Activated T-cell treated with anti-CD3 and anti-CD28 coated beads, Interleukin-2, amount 50 U/mL, for 4 hours (primary cell): ENCODE data around the gene NUMBL. TPM values are rescaled to one million over a fixed set of nuclear protein-coding genes. Genes with fewer than 3 reads are reported as not detected.

ENCODE experiments used
- ATAC-seq, 2 donors: fragments of 200-7000 bp; cut with Tn5 transposase; one replicate each; pipeline ENCODE4 v1.10.0; 2021
- DNase-seq: peaks from one replicate; pipeline ENCODE4 v3.0.0-alpha.2; 2020
- H3K27me3 Mint-ChIP-seq: one replicate; pipeline ENCODE4 v1.8.0; 2021; ENCODE audit warnings: low read depth, mixed read lengths
- H3K36me3 Mint-ChIP-seq: one replicate; pipeline ENCODE4 v1.8.0; 2022; ENCODE audit warnings: mixed read lengths; ENCODE audit not compliant: insufficient read depth
- H3K4me1 Mint-ChIP-seq: one replicate; pipeline ENCODE4 v1.8.0; 2021; ENCODE audit warnings: low read depth, mixed read lengths
- H3K4me3 Mint-ChIP-seq: one replicate; pipeline ENCODE4 v1.8.0; 2021; ENCODE audit warnings: mild to moderate bottlenecking, moderate library complexity, mixed read lengths
- H3K9me3 Mint-ChIP-seq: one replicate; pipeline ENCODE4 v1.8.0; 2021; ENCODE audit warnings: mixed read lengths
- total RNA-seq, 3 donors: library from RNA; stranded (reverse); gene quantifications; one replicate each; pipeline ENCODE4 v1.2.1, GENCODE V29; 2021

Gene NUMBL
- total RNA-seq, 3 donors from 2014 or later, result 13.8 to 17.1 (median 16.7) TPM

DNA sequence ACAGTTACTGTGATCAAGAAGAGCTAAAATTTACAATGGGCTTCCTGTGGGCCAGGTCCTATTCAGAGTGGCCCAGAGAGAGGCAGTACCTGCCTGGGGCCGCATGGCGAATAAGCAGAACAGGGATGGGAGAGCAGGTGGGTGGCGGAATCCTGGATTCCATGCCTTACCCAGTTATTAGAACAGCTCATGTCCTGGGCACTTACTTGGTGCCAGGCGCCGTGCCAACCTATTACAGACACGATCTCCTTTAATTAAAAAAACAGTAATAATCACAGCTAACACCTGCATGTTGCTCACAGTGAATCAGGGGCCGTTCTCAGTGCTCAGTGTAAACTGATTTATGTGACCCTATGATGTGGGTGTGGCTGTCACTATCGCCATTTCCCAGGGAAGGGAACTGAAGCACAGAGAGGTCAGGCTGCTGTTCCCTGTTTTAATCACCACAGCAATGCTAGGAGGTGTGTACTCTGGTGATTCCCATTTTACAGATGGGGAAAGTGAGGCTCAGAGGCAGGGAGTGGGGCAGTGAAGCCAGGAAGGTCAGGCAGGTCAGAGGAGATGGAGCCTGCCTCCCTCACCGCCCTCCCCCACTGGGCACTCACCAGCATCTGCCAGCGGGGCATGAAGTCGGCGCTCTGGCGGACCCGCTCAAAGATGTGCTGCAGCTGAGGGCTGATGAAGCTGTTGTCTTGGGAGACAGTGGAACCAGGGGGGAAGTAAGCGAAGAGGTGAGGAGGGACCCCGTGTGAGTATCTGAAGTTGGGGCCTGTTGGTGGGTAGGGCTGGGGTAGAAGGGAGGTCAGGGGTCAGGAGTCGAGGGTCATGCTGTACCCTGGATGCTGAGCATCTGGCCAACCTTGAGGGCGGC lies 14.3 kb upstream of the NUMBL start:
- Mint-ChIP-seq H3K27me3 (no peaks in the 10 kb centered on the region), H3K36me3 (peaks cover 30% of the 10 kb centered on the region), H3K4me1 (no peaks in the 10 kb centered on the region), H3K9me3 (no peaks in the 10 kb centered on the region), H3K4me3 (no peak overlapping the region)
- ATAC-seq (no peak), DNase-seq (no peak)

GRCh38 chr19:40703029-40703755 lies 12.7 kb upstream of the NUMBL start:
- ATAC-seq (no peak), DNase-seq (no peak)
- H3K36me3 Mint-ChIP-seq, result peaks cover 24% of the 10 kb centered on the region
- no peaks in the 10 kb centered on the region for H3K27me3 Mint-ChIP-seq
- H3K9me3 Mint-ChIP-seq, result no peaks in the 10 kb centered on the region
- no peaks in the 10 kb centered on the region for H3K4me1 Mint-ChIP-seq
- no peak overlapping the region for H3K4me3 Mint-ChIP-seq

- Mint-ChIP-seq H3K27me3 (no peaks in the 10 kb centered on the region), H3K36me3 (peaks cover 24% of the 10 kb centered on the region), H3K4me1 (no peaks in the 10 kb centered on the region), H3K9me3 (no peaks in the 10 kb centered on the region), H3K4me3 (no peak overlapping the region)
- DNase-seq (no peak), ATAC-seq (no peak)
These were observed 12.0 kb upstream of the NUMBL start for GRCh38 chr19:40702337-40703012.

DNA sequence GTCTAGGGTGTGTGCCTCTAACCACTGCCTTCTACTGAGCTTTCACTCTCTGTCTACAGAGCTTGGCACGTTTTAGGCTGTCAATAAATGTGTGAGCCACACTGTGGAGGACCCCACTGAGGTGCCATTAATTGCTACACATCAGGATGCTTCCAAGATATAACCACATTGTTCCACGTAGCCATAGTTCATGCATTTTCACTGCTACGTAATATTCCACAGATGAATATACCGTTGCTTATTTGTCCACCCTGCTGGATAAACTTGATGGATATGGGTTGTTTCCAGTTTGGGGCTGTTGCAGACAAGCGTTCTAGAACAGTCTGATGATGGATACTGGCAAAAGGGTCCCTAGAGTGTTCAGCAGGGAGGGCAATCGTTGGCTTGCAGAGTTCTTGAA lies 11.3 kb upstream of the NUMBL start:
- no peaks in the 10 kb centered on the region for H3K4me1 Mint-ChIP-seq
- H3K9me3 Mint-ChIP-seq, result no peaks in the 10 kb centered on the region
- no peak for ATAC-seq
- H3K27me3 Mint-ChIP-seq, result no peaks in the 10 kb centered on the region
- no peak for DNase-seq
- H3K36me3 Mint-ChIP-seq, result peaks cover 22% of the 10 kb centered on the region
- H3K4me3 Mint-ChIP-seq, result no peak overlapping the region

DNA sequence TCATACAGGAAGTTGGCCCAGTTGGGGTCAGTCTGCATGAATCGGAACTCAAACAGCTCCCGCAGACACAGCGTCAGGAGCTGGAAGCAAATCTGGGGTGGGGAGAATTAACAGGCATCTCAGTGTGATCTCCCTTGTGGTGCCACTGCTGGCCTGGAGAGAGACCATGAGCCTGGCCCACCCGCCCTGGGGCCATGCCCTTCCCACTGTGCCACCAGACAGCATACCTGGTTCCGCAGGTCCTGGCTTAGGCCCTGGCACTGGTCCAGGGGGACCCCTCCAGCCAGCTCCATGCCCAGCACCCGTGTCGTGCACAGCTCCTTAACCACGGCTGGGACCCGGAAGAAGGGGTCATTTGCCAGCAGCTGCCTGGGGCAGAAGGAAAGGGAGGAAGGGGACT lies 9.6 kb upstream of the NUMBL start:
- H3K9me3 Mint-ChIP-seq, result no peaks in the 10 kb centered on the region
- DNase-seq (no peak), ATAC-seq (no peak)
- peaks cover 19% of the 10 kb centered on the region for H3K36me3 Mint-ChIP-seq
- no peak overlapping the region for H3K4me3 Mint-ChIP-seq
- H3K27me3 Mint-ChIP-seq, result no peaks in the 10 kb centered on the region
- no peaks in the 10 kb centered on the region for H3K4me1 Mint-ChIP-seq

DNA sequence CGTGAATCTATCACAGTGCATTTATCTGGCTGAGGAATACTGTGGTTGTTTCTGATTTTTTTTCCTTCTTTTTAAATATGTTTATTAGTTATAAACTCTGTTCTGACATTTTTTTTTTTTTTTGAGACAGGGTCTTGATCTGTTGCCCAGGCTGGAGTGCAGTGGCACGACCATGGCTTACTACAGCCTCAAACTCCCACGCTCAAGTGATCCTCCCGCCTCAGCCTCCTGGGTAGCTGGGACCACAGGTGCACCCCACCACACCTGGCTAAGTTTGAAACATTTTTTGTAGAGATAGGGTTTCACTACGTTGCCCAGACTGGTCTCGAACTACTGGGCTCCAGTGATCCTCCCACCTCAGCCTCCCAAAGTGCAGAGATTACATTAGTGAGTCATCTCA lies 6.6 kb upstream of the NUMBL start:
- Mint-ChIP-seq H3K9me3 (no peaks in the 10 kb centered on the region), H3K4me1 (no peaks in the 10 kb centered on the region), H3K4me3 (no peak overlapping the region), H3K27me3 (no peaks in the 10 kb centered on the region), H3K36me3 (peaks cover 2% of the 10 kb centered on the region)
- DNase-seq (no peak), ATAC-seq (no peak)

GRCh38 chr19:40695881-40696280 lies 5.4 kb upstream of the NUMBL start:
- Mint-ChIP-seq H3K4me3 (no peak overlapping the region), H3K9me3 (no peaks in the 10 kb centered on the region), H3K36me3 (no peaks in the 10 kb centered on the region), H3K27me3 (no peaks in the 10 kb centered on the region), H3K4me1 (peaks cover 2% of the 10 kb centered on the region)
- ATAC-seq (no peak), DNase-seq (no peak)

GRCh38 chr19:40693896-40694295 lies 3.4 kb upstream of the NUMBL start:
- H3K4me1 Mint-ChIP-seq, result peaks cover 4% of the 10 kb centered on the region
- no peak for ATAC-seq
- H3K9me3 Mint-ChIP-seq, result no peaks in the 10 kb centered on the region
- H3K36me3 Mint-ChIP-seq, result no peaks in the 10 kb centered on the region
- no peak overlapping the region for H3K4me3 Mint-ChIP-seq
- H3K27me3 Mint-ChIP-seq, result no peaks in the 10 kb centered on the region
- no peak for DNase-seq

DNA sequence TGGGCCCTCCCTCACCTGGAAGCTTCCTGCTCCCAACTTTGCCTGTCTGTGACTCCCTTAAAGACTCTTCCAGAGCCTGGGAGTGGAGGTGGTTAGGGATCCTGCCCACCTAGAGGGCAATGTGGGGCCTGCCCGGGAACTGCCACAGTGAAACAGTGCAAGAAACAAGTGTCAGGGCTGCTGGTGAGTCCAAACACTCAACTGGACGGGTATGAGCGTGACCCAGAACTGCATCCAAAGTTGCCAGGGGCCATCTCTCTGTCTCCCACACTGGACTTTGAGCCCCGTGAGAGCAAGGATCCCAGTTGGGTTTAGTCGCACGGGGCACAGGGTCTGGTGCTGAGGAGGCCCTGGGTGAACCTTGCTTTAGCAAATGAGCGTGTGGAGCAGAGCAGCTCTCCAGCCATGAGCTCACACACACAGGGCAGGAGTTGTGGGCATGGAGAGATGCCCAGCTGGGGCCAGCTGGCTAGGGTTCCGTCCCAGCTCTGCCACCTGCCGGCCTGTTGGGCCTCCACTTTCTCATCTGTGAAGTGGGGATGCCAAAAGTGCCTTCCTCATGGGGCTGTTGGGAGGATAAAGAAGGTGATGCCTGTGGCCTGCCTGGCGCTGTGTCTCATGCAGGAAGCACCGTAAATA lies 2.8 kb upstream of the NUMBL start:
- DNase-seq (no peak), ATAC-seq (no peak)
- no peaks in the 10 kb centered on the region for H3K27me3 Mint-ChIP-seq
- no peaks in the 10 kb centered on the region for H3K36me3 Mint-ChIP-seq
- H3K4me3 Mint-ChIP-seq, result no peak overlapping the region
- H3K4me1 Mint-ChIP-seq, result peaks cover 4% of the 10 kb centered on the region
- H3K9me3 Mint-ChIP-seq, result no peaks in the 10 kb centered on the region

- Mint-ChIP-seq H3K4me1 (peaks cover 4% of the 10 kb centered on the region), H3K4me3 (no peak overlapping the region), H3K36me3 (no peaks in the 10 kb centered on the region), H3K9me3 (no peaks in the 10 kb centered on the region), H3K27me3 (no peaks in the 10 kb centered on the region)
- DNase-seq (no peak), ATAC-seq (no peak)
These were observed 1.7 kb upstream of the NUMBL start for GRCh38 chr19:40692212-40692551.

DNA sequence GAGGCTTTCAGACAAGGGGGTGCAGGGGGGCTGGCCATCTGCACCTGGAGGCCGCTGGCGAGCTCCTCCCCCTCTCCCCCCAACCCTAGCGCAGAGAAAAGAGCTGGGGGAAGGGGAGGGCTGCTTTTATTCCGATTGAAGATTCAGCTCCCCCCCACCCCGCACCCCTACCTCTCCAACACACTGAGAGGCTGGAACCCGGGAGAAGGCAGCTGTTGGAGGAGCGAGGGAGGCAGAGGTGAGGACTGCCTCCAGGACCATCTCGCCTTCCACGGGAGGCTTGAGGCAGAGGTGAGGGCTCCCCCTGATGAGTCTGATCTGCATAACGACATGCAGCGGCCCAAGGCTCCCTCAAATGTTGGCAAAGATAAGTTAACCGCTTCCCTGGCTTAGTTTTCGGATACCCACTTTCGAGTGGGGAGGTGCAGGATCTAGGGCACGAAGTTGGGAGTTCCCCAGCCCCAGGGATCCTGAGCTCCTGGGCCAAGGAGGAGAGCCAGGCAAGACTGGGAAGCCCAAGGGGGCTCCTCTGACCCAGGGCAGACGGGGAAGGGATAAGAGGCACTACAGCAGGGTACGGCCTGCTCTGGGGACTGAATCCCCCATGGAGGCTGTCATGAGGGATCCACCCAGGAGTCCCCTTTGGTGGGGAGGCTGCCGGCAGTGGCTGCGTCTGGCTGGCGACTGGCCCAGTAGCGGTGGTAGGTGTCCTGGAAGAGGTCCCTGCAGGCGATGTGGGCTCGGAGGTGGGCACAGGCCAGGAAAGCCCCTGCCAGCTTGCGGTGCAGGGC lies 1.2 kb upstream of the NUMBL start:
- no peaks in the 10 kb centered on the region for H3K27me3 Mint-ChIP-seq
- H3K4me1 Mint-ChIP-seq, result peaks cover 4% of the 10 kb centered on the region
- H3K9me3 Mint-ChIP-seq, result no peaks in the 10 kb centered on the region
- ATAC-seq (no peak), DNase-seq (no peak)
- no peaks in the 10 kb centered on the region for H3K36me3 Mint-ChIP-seq
- peak overlapping the region; percentile 89 for H3K4me3 Mint-ChIP-seq

GRCh38 chr19:40690693-40691420 lies 406 bp upstream of the NUMBL start:
- DNase-seq, result peak; percentile 83
- ATAC-seq, result peak; percentile 89 to 91
- H3K4me3 Mint-ChIP-seq, result peak overlapping the region; percentile 89
- peaks cover under 1% of the 10 kb centered on the region for H3K36me3 Mint-ChIP-seq
- no peaks in the 10 kb centered on the region for H3K27me3 Mint-ChIP-seq
- no peaks in the 10 kb centered on the region for H3K9me3 Mint-ChIP-seq
- peaks cover 4% of the 10 kb centered on the region for H3K4me1 Mint-ChIP-seq

DNA sequence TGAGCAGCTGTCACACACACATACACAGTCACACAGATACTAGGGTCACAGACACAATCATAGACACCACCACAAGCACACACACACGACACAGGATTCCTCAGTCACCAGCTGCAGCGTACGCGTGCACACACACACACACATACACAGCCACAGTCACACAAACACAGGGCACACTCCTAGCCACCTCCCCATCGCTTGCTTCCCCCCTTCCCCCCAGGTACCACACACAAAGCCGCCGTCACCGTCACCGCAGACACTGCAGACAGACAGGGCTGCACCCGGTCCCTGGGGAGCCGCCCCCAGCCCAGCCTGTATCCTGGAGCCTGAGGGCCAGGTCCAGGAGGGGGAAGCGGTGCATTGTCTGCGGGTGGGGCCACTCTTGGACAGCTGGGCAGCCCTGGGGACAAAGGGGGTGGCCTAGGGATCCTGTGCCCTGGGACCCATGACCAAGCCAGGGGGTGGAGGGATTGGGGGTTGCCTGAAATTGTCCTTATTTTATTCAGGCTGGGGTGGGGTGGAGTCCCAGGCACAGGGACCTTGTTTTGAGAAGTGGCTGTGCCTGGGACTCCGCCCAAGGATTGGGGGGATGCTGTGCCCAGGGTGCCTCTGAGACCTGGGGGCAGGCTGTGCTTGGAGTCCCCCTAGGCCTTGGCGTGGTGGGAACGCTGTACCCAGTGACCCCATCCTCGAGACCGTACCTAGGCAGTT lies 957 bp downstream of the NUMBL start:
- H3K9me3 Mint-ChIP-seq, result no peaks in the 10 kb centered on the region
- ATAC-seq, result no peak
- no peak for DNase-seq
- no peaks in the 10 kb centered on the region for H3K27me3 Mint-ChIP-seq
- H3K4me3 Mint-ChIP-seq, result peak overlapping the region; percentile 64
- peaks cover 4% of the 10 kb centered on the region for H3K4me1 Mint-ChIP-seq
- H3K36me3 Mint-ChIP-seq, result peaks cover 7% of the 10 kb centered on the region
